ENCODE results near the gene SLC39A1.

DNA sequence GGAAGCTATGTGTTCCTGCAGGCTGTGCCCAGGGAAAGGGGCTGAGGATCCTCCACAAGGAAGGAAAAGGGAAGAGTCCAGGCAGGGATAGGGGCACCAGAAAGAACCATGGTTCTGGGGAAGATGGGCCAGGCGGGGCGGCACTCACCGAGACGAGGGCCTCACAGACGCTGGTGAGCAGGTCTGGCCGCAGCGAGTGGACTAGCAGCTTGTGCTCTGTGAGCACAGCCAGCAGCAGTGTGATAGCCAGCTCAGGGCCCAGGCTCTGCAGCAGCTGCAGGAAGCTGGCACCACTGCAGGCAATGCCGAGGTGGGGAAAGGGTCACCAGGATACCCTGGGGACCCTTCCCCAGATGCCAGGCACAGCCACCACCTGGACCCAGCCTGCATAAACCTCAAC is 22.6 kb downstream of the SLC39A1 start:
- TF ChIP-seq, protein P1, sequence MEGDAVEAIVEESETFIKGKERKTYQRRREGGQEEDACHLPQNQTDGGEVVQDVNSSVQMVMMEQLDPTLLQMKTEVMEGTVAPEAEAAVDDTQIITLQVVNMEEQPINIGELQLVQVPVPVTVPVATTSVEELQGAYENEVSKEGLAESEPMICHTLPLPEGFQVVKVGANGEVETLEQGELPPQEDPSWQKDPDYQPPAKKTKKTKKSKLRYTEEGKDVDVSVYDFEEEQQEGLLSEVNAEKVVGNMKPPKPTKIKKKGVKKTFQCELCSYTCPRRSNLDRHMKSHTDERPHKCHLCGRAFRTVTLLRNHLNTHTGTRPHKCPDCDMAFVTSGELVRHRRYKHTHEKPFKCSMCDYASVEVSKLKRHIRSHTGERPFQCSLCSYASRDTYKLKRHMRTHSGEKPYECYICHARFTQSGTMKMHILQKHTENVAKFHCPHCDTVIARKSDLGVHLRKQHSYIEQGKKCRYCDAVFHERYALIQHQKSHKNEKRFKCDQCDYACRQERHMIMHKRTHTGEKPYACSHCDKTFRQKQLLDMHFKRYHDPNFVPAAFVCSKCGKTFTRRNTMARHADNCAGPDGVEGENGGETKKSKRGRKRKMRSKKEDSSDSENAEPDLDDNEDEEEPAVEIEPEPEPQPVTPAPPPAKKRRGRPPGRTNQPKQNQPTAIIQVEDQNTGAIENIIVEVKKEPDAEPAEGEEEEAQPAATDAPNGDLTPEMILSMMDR (IDR thresholded peaks at IDR 0.05; ENCODE audit: extremely low read depth in 1 of 2, insufficient read depth in 1 of 2, low read depth in 1 of 2, low read length in 2 of 2), result no peak
- TF ChIP-seq POLR2A (IDR thresholded peaks at IDR 0.05; ENCODE audit: low read depth, low read length), result no peak
- TF ChIP-seq POLR2AphosphoS5 (IDR thresholded peaks at IDR 0.05; ENCODE audit: insufficient read depth, low read depth, low read length), result no peak
- no peak for TF ChIP-seq JUN (IDR thresholded peaks at IDR 0.05; ENCODE audit: borderline replicate concordance, insufficient read depth, insufficient read length, low read depth)
- no peak for TF ChIP-seq EZH2 (IDR thresholded peaks at IDR 0.05; ENCODE audit: borderline replicate concordance, low read depth, low read length, severe bottlenecking)
- no peak for TF ChIP-seq FOS (IDR thresholded peaks at IDR 0.05; ENCODE audit: borderline replicate concordance, insufficient read depth, low read length)
